OCI-M1 (cell line): ENCODE data around the gene MYO5A.
"Not testable (repeated sequence)": the region's sequence is repeated elsewhere in the genome, so short reads cannot be mapped to it uniquely, and the experiment has no call there.

Experiments
- DNase-seq: peaks from one replicate; lab custom pipeline; 2025; lab: John Stamatoyannopoulos, UW

Gene MYO5A

GRCh38 chr15:52463638-52464037 is 65.0 kb downstream of the MYO5A start:
- peak; percentile 44 for DNase-seq

GRCh38 chr15:52462806-52463360 is 65.8 kb downstream of the MYO5A start:
- no peak for DNase-seq

GRCh38 chr15:52459701-52460100 is 69.0 kb downstream of the MYO5A start:
- not testable (repeated sequence) for DNase-seq

- not testable (repeated sequence) for DNase-seq
These were observed 69.4 kb downstream of the MYO5A start for GRCh38 chr15:52459265-52459664.

- DNase-seq = no peak
These were observed 80.4 kb downstream of the MYO5A start for GRCh38 chr15:52448011-52448890.

- no peak for DNase-seq
These were observed 82.7 kb downstream of the MYO5A start for GRCh38 chr15:52445954-52446353.

- DNase-seq = no peak
These were observed 83.1 kb downstream of the MYO5A start for GRCh38 chr15:52445553-52445952.

- DNase-seq = not testable (repeated sequence)
These were observed 85.5 kb downstream of the MYO5A start for GRCh38 chr15:52443205-52443604.

- DNase-seq = no peak
These were observed 86.8 kb downstream of the MYO5A start for GRCh38 chr15:52441841-52442240.

GRCh38 chr15:52440946-52441345 is 87.7 kb downstream of the MYO5A start:
- DNase-seq = no peak

GRCh38 chr15:52440414-52440813 is 88.3 kb downstream of the MYO5A start:
- DNase-seq = no peak

- DNase-seq = no peak
These were observed 89.2 kb downstream of the MYO5A start for GRCh38 chr15:52439470-52439869.

- not testable (repeated sequence) for DNase-seq
These were observed 89.6 kb downstream of the MYO5A start for GRCh38 chr15:52439042-52439441.

- no peak for DNase-seq
These were observed 90.6 kb downstream of the MYO5A start for GRCh38 chr15:52438047-52438446.

- no peak for DNase-seq
These were observed 91.0 kb downstream of the MYO5A start for GRCh38 chr15:52437646-52438045.

- no peak for DNase-seq
These were observed 91.7 kb downstream of the MYO5A start for GRCh38 chr15:52436981-52437380.

GRCh38 chr15:52434885-52435284 is 93.8 kb downstream of the MYO5A start:
- no peak for DNase-seq

GRCh38 chr15:52428297-52428696 is 100.4 kb downstream of the MYO5A start:
- DNase-seq = no peak

- peak; percentile 43 for DNase-seq
These were observed 100.9 kb downstream of the MYO5A start for GRCh38 chr15:52427804-52428203.

- DNase-seq = no peak
These were observed 103.7 kb downstream of the MYO5A start for GRCh38 chr15:52424856-52425431.

- no peak for DNase-seq
These were observed 104.8 kb downstream of the MYO5A start for GRCh38 chr15:52423852-52424251.

- no peak for DNase-seq
These were observed 106.7 kb downstream of the MYO5A start for GRCh38 chr15:52422001-52422400.

- no peak for DNase-seq
These were observed 107.7 kb downstream of the MYO5A start for GRCh38 chr15:52421029-52421428.
